SU-DHL-6 (cell line): ENCODE results near the gene RGL1.

Source experiments
- CTCF ChIP-seq: fragments of 200-600 bp; sonication (generic); IDR thresholded peaks from one replicate; pipeline ENCODE4 v1.5.1; 2017; ENCODE audit warnings: antibody characterized with exemption, mild to moderate bottlenecking, low read length, moderate library complexity; ENCODE audit not compliant: insufficient read depth, poor library complexity, severe bottlenecking
- EZH2phosphoT487 ChIP-seq: fragments of 200-600 bp; sonication (generic), shearing (Covaris generic); conservative IDR thresholded peaks from 2 replicates; pipeline ENCODE4 v1.6.1; 2018; ENCODE audit warnings: mild to moderate bottlenecking, antibody characterized with exemption, low read length, moderate library complexity, mixed read lengths

GRCh38 chr1:183966487-183966886 lies 161.6 kb downstream of the RGL1 start:
- TF ChIP-seq CTCF (no peak), EZH2phosphoT487 (no peak)
